Vagina (tissue), 2 donors: Measurements from ENCODE around the gene YIF1A. TPM values are rescaled to one million over a fixed set of nuclear protein-coding genes. Genes with fewer than 3 reads are reported as not detected.

Source experiments
- DNase-seq, 2 donors: peaks; one replicate each; pipeline ENCODE4 v3.0.0-alpha.2; 2017; ENCODE audit errors: extremely low spot score in 2 of 2
- H3K27ac ChIP-seq: fragments of 200-600 bp; sonication (generic); one replicate; pipeline ENCODE4 v1.5.1; 2019
- H3K27me3 ChIP-seq: fragments of 200-600 bp; sonication (generic); one replicate; pipeline ENCODE4 v1.5.1; 2019
- H3K36me3 ChIP-seq, 2 donors: fragments of 200-600 bp; sonication (generic); one replicate each; pipeline ENCODE4 v1.5.1; 2017 to 2019
- H3K4me1 ChIP-seq: fragments of 200-600 bp; sonication (generic); one replicate; pipeline ENCODE4 v1.5.1; 2019
- H3K4me3 ChIP-seq, 2 donors: fragments of 200-600 bp; sonication (generic); 1 replicate in 1 of 2; 2 replicates in 1 of 2; pipeline ENCODE4 v1.5.1; 2016 to 2019
- H3K9me3 ChIP-seq: fragments of 200-600 bp; sonication (generic); one replicate; pipeline ENCODE4 v1.5.1; 2019
- CTCF ChIP-seq, 3 experiments: fragments of 450-650 bp in 2 of 3; fragments of 200-600 bp in 1 of 3; sonication (generic) in 1 of 3; IDR thresholded peaks; one replicate each; pipeline ENCODE4 v1.5.1; 2017 to 2019; ENCODE audit warnings: antibody characterized with exemption in 3 of 3, mild to moderate bottlenecking in 2 of 3, moderate library complexity in 2 of 3
- POLR2A ChIP-seq, 2 donors: fragments of 450-650 bp; IDR thresholded peaks; one replicate each; pipeline ENCODE4 v1.6.1; 2017; ENCODE audit warnings: antibody characterized with exemption in 2 of 2, mild to moderate bottlenecking in 2 of 2, moderate library complexity in 2 of 2
- POLR2AphosphoS5 ChIP-seq, 2 donors: sonication (generic); formaldehyde crosslinking; IDR thresholded peaks; one replicate each; pipeline ENCODE4 v1.9.0; 2017; ENCODE audit warnings: antibody characterized with exemption in 2 of 2, mild to moderate bottlenecking in 2 of 2, low read depth in 1 of 2; ENCODE audit not compliant: insufficient read depth in 1 of 2
- intact Hi-C: fragments of 100-400 bp; cut with DNase I; formaldehyde crosslinking; loops from one replicate; pipeline ENCODE4 v1.15.1; 2023
- total RNA-seq: library from RNA; depleted of rRNA; stranded (reverse); fragments of >200 nt; gene quantifications from one replicate; pipeline ENCODE4 v1.2.3, GENCODE V29; 2016

YIF1A gene
- total RNA-seq, 1 donor from 2014 or later: 130 TPM

GRCh38 chr11:66334605-66335442 is 45.9 kb upstream of the YIF1A start:
- H3K4me1 ChIP-seq: peaks cover 49% of the 10 kb centered on the region
- peaks cover 0 to 27% of the 10 kb centered on the region in 2 donors for H3K36me3 ChIP-seq
- no peak for DNase-seq
- H3K27me3 ChIP-seq: no peaks in the 10 kb centered on the region
- H3K4me3 ChIP-seq: peak overlapping the region; percentile 52 to 59
- no peaks in the 10 kb centered on the region for H3K9me3 ChIP-seq
- H3K27ac ChIP-seq: peak overlapping the region; percentile 67
- TF ChIP-seq POLR2AphosphoS5 (IDR thresholded peaks at IDR 0.05; ENCODE audit: insufficient read depth in 1 of 2, low read depth in 1 of 2): no peak
- intact Hi-C loops: no loop called here

GRCh38 chr11:66333896-66334604 is 45.1 kb upstream of the YIF1A start:
- Histone ChIP-seq H3K4me3 (no peak overlapping the region), H3K9me3 (no peaks in the 10 kb centered on the region), H3K27me3 (no peaks in the 10 kb centered on the region), H3K4me1 (peaks cover 49% of the 10 kb centered on the region), H3K36me3 (peaks cover 0 to 19% of the 10 kb centered on the region in 2 donors), H3K27ac (no peak overlapping the region)
- no peak for DNase-seq
- no peak for TF ChIP-seq POLR2A (IDR thresholded peaks at IDR 0.05)
- intact Hi-C loops: no loop called here

- H3K27ac ChIP-seq: no peak overlapping the region
- no peak for DNase-seq
- intact Hi-C loops: no loop called here
- H3K9me3 ChIP-seq: no peaks in the 10 kb centered on the region
- TF ChIP-seq POLR2AphosphoS5 (IDR thresholded peaks at IDR 0.05; ENCODE audit: insufficient read depth in 1 of 2, low read depth in 1 of 2): no peak
- TF ChIP-seq CTCF (IDR thresholded peaks at IDR 0.05): no peak
- no peak for TF ChIP-seq POLR2A (IDR thresholded peaks at IDR 0.05)
- H3K36me3 ChIP-seq: peaks cover 0 to 14% of the 10 kb centered on the region in 2 donors
- peaks cover 50% of the 10 kb centered on the region for H3K4me1 ChIP-seq
- H3K27me3 ChIP-seq: no peaks in the 10 kb centered on the region
- no peak overlapping the region for H3K4me3 ChIP-seq
Measured at GRCh38 chr11:66333220-66333877, 44.4 kb upstream of the YIF1A start.

- Histone ChIP-seq H3K9me3 (no peaks in the 10 kb centered on the region), H3K27me3 (no peaks in the 10 kb centered on the region), H3K36me3 (peaks cover 0 to 12% of the 10 kb centered on the region in 2 donors), H3K4me3 (no peak overlapping the region), H3K27ac (no peak overlapping the region), H3K4me1 (peaks cover 50% of the 10 kb centered on the region)
- intact Hi-C loops: no loop called here
- TF ChIP-seq POLR2A (IDR thresholded peaks at IDR 0.05): no peak
- DNase-seq: no peak
Measured at GRCh38 chr11:66332371-66333219, 43.7 kb upstream of the YIF1A start.

GRCh38 chr11:66331542-66332370 is 42.8 kb upstream of the YIF1A start:
- Histone ChIP-seq H3K9me3 (no peaks in the 10 kb centered on the region), H3K4me1 (peaks cover 50% of the 10 kb centered on the region), H3K36me3 (peaks cover 0 to 12% of the 10 kb centered on the region in 2 donors), H3K4me3 (no peak overlapping the region), H3K27me3 (no peaks in the 10 kb centered on the region), H3K27ac (no peak overlapping the region)
- no peak for TF ChIP-seq CTCF (IDR thresholded peaks at IDR 0.05)
- no peak for TF ChIP-seq POLR2AphosphoS5 (IDR thresholded peaks at IDR 0.05; ENCODE audit: insufficient read depth in 1 of 2, low read depth in 1 of 2)
- TF ChIP-seq POLR2A (IDR thresholded peaks at IDR 0.05): no peak
- DNase-seq: no peak
- intact Hi-C loops: no loop called here
